ENCODE data around the gene BLTP1.

BLTP1 gene

DNA sequence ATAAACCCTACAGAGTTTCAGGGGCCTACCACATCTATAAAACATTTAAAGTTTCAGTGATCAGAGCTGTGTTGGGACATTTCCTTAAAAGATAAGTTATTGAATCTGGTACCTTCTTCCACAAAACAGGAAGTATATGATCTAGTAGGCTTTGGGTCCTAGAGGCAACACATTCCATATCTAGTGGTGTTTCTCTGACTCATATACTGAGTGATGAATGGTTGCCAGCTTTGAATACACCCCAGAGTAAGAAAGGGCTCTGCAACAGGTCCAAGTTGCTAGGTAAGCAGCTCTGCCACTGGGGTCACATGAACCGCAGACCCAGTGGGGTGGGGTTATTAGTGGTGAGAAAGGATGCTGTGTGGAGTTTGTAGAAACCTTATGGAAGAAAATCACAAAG, 32.4 kb upstream of the BLTP1 start:
- TF ChIP-seq, protein P1, sequence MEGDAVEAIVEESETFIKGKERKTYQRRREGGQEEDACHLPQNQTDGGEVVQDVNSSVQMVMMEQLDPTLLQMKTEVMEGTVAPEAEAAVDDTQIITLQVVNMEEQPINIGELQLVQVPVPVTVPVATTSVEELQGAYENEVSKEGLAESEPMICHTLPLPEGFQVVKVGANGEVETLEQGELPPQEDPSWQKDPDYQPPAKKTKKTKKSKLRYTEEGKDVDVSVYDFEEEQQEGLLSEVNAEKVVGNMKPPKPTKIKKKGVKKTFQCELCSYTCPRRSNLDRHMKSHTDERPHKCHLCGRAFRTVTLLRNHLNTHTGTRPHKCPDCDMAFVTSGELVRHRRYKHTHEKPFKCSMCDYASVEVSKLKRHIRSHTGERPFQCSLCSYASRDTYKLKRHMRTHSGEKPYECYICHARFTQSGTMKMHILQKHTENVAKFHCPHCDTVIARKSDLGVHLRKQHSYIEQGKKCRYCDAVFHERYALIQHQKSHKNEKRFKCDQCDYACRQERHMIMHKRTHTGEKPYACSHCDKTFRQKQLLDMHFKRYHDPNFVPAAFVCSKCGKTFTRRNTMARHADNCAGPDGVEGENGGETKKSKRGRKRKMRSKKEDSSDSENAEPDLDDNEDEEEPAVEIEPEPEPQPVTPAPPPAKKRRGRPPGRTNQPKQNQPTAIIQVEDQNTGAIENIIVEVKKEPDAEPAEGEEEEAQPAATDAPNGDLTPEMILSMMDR (IDR thresholded peaks at IDR 0.05; ENCODE audit: insufficient read depth, low read depth, low read length, missing control alignments): no peak
- H3K4me3 ChIP-seq (ENCODE audit: low read depth, low read length): no peak overlapping the region
- DNase-seq (ENCODE audit: low read depth): no peak

DNA sequence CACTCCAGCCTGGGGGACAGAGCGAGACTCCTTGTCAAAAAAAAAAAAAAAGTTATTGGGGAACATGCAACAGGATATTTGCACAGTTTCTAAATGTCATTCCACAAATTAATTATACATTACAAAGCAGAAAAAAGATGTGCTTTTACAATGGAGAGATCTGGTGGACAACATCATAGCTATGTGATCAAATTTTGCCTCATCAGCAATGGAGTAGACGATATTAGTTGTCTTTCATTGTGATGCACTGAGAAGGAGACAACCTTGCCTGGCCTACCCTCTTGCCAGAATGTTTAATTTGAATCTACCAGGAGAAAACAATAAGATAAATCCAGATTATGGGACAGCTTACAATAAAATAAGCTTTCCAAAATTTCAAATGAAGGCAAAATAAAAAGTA, 30.5 kb upstream of the BLTP1 start:
- H3K4me3 ChIP-seq (ENCODE audit: low read depth, low read length): no peak overlapping the region
- DNase-seq (ENCODE audit: low read depth): no peak
- TF ChIP-seq, protein P1 (IDR thresholded peaks at IDR 0.05; ENCODE audit: insufficient read depth, low read depth, low read length, missing control alignments): no peak

DNA sequence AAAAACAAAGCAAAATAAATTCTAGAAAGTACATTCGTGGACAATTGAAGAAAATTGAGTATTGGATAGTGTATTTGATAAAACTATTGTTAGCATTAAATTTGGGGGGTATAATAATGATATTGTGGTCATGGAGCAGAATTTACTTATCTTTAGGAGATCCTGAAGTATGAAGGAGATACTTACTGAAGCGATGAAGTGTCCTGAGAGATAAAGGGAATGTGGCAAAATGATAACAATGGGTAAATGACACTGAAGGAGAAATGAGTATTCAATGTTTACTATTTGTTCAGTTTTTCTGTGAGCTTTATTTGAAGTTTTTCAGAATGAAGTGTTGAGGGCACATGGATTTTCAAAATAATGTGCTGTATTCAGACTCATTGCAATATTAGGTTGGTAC, 30.0 kb upstream of the BLTP1 start:
- DNase-seq (ENCODE audit: low read depth): no peak
- TF ChIP-seq, protein P1 (IDR thresholded peaks at IDR 0.05; ENCODE audit: insufficient read depth, low read depth, low read length, missing control alignments): no peak

DNA sequence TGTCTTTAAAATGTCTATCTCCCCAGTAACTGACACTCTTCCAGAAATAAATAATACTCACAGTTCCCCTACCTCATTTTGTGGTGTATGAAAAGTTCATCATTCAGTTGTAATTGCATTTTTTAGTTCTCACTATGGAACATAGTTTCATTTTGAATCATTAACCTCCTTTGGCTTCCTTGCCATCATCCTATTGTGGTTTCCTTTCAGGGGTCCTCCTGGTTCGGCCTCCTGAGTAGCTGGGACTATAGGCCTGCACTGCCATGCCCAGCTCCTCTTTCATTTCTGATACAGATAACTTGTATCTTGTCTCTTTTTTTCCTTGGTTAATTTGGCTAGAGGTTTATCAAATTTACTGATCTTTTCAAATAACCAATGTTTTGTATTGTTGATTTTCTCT, 23.1 kb upstream of the BLTP1 start:
- TF ChIP-seq, protein P1 (IDR thresholded peaks at IDR 0.05; ENCODE audit: insufficient read depth, low read depth, low read length, missing control alignments): no peak
- DNase-seq (ENCODE audit: low read depth): no peak
- H3K4me3 ChIP-seq (ENCODE audit: low read depth, low read length): no peak overlapping the region

More for the DNA sequence above, 30.0 kb upstream of the BLTP1 start:
- no peak overlapping the region for H3K4me3 ChIP-seq (ENCODE audit: low read depth, low read length)

DNA sequence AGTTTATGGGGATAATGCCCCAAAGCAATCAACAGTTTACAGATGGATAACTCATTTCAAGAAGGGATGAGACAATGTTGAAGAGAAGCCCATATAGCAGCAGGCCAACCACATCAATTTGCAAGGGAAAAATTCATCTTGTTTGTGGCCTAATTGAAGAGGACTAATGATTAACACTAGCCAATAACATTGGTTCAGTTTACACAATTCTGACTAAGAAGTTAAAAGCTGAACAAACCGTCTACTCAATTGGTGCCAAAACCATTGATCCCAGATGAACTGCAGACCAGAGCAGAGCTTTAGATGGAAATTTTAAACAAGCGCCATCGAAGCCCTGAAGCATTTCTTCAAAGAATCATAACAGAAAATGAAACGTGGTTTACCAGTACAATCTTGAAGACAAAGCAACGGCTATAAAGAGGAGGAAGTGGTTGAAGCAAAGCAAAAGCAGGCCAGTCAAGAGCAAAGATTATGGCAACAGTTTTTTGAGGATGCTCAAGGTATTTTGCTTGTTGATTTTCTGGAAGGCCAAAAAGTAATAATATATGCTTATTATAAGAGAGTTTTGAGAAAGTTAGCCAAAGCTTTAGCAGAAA, 20.5 kb upstream of the BLTP1 start:
- TF ChIP-seq, protein P1 (IDR thresholded peaks at IDR 0.05; ENCODE audit: insufficient read depth, low read depth, low read length, missing control alignments): no peak
- DNase-seq (ENCODE audit: low read depth): peak; percentile 16
- H3K4me3 ChIP-seq (ENCODE audit: low read depth, low read length): no peak overlapping the region

DNA sequence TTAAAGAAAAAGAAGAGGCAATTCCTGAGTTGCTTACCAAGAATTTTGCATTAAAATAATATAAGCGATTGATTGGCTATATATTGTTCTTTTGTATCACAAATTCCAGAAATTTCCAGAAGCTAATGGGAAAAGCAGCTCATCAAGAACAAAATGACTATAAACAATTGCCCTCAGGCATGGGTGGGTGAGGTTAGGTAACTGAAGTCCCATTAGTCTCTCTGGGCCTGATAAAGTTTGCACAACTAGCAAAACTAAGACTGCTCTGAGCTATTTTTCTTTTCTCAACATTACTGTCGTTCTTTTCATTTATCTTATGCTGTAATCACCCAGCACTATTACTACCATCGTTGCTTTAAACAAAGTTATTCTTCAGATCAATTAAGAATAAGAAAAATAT, 19.2 kb upstream of the BLTP1 start:
- no peak overlapping the region for H3K4me3 ChIP-seq (ENCODE audit: low read depth, low read length)
- TF ChIP-seq, protein P1 (IDR thresholded peaks at IDR 0.05; ENCODE audit: insufficient read depth, low read depth, low read length, missing control alignments): no peak
- no peak for DNase-seq (ENCODE audit: low read depth)

DNA sequence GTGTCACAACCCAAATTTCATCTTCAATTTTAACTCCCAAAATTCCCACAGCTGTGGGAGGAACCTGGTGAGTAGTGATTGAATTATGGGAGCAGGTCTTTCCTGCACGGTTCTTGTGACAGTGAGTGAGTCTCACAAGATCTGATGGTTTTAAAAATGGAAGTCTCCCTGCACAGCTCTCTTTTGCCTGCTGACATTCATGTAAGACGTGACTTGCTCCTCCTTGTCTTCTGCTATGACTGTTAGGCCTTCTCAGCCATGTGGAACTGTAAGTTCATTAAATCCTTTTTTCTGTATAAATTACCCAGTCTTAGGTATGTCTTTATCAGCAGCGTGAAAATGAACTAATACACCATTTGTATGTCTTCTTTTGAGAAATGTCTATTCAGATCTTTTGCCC, 13.0 kb upstream of the BLTP1 start:
- TF ChIP-seq, protein P1 (IDR thresholded peaks at IDR 0.05; ENCODE audit: insufficient read depth, low read depth, low read length, missing control alignments): no peak
- no peak for DNase-seq (ENCODE audit: low read depth)
- H3K4me3 ChIP-seq (ENCODE audit: low read depth, low read length): no peak overlapping the region
